ENCODE measurements around the gene ZNF497. TPM values are rescaled to one million over a fixed set of nuclear protein-coding genes. Genes with fewer than 3 reads are reported as not detected.

Gene ZNF497
- total and polyA plus RNA-seq, 9 of the 15 experiments (the other 6 are each of a cell fraction or from before 2014, with no cell fraction given): 0.06 to 0.98 (median 0.44) TPM; not detected in 1

DNA sequence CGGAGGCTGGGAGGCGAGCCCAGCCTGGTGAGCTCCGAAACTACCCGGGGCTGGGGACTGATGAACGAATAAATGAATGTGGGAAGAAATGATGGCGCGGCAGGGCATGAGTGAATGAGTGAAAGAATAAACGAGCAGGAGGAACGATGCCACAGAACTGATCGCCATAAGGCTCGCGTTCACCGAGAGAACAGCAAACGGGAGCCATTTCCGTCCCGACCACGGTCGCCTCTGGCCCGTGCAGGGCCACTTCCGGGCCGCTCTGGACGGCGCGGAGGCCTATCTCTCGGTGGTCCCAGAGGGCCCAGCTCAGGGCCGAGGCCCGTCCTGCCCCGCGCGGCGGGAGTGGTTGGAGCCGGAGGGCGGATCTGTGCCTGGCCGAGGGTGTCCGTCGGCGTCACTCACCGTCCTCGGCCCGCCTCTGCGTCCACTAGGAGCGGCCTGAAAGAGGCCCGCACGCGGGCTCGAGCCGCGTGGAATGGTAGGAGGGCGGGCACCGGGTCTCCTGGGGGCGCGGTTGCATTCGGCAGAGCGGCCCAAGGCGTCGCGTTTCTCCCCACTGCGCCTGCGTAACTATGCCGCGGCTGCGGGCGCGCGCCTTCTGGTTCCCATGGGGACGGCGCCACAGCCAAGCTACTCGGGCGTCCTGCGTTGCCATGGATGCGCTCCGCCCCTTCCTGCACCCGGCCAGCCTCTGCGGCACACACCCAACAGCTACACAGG is at the start of gene ZNF497 (continued):
- TF ChIP-seq, protein P1, sequence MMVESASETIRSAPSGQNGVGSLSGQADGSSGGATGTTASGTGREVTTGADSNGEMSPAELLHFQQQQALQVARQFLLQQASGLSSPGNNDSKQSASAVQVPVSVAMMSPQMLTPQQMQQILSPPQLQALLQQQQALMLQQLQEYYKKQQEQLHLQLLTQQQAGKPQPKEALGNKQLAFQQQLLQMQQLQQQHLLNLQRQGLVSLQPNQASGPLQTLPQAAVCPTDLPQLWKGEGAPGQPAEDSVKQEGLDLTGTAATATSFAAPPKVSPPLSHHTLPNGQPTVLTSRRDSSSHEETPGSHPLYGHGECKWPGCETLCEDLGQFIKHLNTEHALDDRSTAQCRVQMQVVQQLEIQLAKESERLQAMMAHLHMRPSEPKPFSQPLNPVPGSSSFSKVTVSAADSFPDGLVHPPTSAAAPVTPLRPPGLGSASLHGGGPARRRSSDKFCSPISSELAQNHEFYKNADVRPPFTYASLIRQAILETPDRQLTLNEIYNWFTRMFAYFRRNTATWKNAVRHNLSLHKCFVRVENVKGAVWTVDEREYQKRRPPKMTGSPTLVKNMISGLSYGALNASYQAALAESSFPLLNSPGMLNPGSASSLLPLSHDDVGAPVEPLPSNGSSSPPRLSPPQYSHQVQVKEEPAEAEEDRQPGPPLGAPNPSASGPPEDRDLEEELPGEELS (CRISPR knock-in tag; IDR thresholded peaks at IDR 0.05; ENCODE audit: borderline replicate concordance): peak; percentile 32; the same call in 1 of the 2 replicates
- TF ChIP-seq HNRNPH1 (optimal IDR thresholded peaks at IDR 0.05; ENCODE audit: low read depth, low read length) (no peak), BCOR (IDR thresholded peaks at IDR 0.05) (0 out of 2 replicates have a peak, but pooled peaks have one; percentile 67), SRSF3 (IDR thresholded peaks at IDR 0.05; ENCODE audit: insufficient read depth, low read length) (no peak), ZNF449 (CRISPR knock-in tag; IDR thresholded peaks at IDR 0.05) (no peak), C11orf30 (IDR thresholded peaks at IDR 0.05; ENCODE audit: low read depth) (peak; percentile 93), U2AF1 (optimal IDR thresholded peaks at IDR 0.05; ENCODE audit: low read depth, low read length) (peak; percentile 66), HOMEZ (CRISPR knock-in tag; IDR thresholded peaks at IDR 0.05) (no peak), ZNF282 (CRISPR knock-in tag; IDR thresholded peaks at IDR 0.05) (no peak), MAFK (IDR thresholded peaks at IDR 0.05; ENCODE audit: low read length) (no peak), ZNF253 (CRISPR knock-in tag; conservative IDR thresholded peaks at IDR 0.05) (no peak), ETV5 (CRISPR knock-in tag; IDR thresholded peaks at IDR 0.05; ENCODE audit: low read depth) (peak; percentile 87), NFRKB (IDR thresholded peaks at IDR 0.05; ENCODE audit: low read depth) (peak; percentile 99), GTF3C2 (IDR thresholded peaks at IDR 0.05; ENCODE audit: borderline replicate concordance, extremely low read depth, insufficient read length) (no peak)
- TF ChIP-seq, protein P2, sequence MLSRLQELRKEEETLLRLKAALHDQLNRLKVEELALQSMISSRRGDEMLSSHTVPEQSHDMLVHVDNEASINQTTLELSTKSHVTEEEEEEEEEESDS (CRISPR knock-in tag; IDR thresholded peaks at IDR 0.05): no peak

Measured in K562 (cell line).